ENCODE measurements around the gene CYP26B1. TPM values are rescaled to one million over a fixed set of nuclear protein-coding genes. Genes with fewer than 3 reads are reported as not detected.
"Not testable (repeated sequence)": the region's sequence is repeated elsewhere in the genome, so short reads cannot be mapped to it uniquely, and the experiment has no call there.

CYP26B1 gene
- total and polyA plus RNA-seq, 2 donors from 2014 or later = 2.5 to 3.1 TPM

DNA sequence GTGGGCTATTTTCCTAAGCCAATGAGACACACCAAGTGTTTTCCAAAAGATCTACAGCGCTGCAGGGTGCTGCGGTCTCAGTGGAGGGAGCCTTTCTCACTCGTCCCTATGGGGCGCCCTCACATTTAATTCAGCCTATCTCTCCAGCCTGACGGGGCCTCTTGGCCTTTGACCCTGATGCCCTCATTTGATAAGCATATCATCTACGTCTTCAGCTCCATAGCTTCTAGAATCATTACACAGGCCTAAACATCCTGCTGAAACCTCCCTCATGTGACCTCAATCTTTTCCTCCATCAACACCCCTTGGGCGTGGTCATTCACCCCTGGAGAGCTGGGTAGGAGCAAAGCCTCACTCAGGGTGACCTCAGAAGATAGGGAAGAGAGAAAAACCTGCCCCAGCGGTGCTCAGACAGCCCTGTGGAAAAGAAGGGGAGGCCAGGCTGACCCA lies 57.4 kb downstream of the CYP26B1 start:
- intact Hi-C loops (cut with DNase I) = no loop called here
- H3K9ac ChIP-seq (ENCODE audit: low read length in 3 of 3) = no peak overlapping the region
- no peaks in the 10 kb centered on the region for H3K4me1 ChIP-seq (ENCODE audit: control insufficient read depth in 2 of 3, insufficient read depth in 2 of 3, low read depth in 1 of 3, low read length in 3 of 3)
- no peaks in the 10 kb centered on the region for H3K27me3 ChIP-seq (ENCODE audit: control insufficient read depth, insufficient read depth, low read length)
- no peak overlapping the region for H3K4me3 ChIP-seq (ENCODE audit: low read length in 3 of 3)
- TF ChIP-seq, protein P1, sequence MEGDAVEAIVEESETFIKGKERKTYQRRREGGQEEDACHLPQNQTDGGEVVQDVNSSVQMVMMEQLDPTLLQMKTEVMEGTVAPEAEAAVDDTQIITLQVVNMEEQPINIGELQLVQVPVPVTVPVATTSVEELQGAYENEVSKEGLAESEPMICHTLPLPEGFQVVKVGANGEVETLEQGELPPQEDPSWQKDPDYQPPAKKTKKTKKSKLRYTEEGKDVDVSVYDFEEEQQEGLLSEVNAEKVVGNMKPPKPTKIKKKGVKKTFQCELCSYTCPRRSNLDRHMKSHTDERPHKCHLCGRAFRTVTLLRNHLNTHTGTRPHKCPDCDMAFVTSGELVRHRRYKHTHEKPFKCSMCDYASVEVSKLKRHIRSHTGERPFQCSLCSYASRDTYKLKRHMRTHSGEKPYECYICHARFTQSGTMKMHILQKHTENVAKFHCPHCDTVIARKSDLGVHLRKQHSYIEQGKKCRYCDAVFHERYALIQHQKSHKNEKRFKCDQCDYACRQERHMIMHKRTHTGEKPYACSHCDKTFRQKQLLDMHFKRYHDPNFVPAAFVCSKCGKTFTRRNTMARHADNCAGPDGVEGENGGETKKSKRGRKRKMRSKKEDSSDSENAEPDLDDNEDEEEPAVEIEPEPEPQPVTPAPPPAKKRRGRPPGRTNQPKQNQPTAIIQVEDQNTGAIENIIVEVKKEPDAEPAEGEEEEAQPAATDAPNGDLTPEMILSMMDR (IDR thresholded peaks at IDR 0.05; ENCODE audit: borderline replicate concordance, extremely low read depth, insufficient read depth) = no peak
- FAIRE-seq (no peak), DNase-seq (no peak)
- H3K27ac ChIP-seq (ENCODE audit: low read depth in 2 of 2, low read length in 2 of 2) = no peak overlapping the region
- no peaks in the 10 kb centered on the region for H3K36me3 ChIP-seq (ENCODE audit: control insufficient read depth in 2 of 3, insufficient read depth in 3 of 3, low read length in 3 of 3)
- H3K9me3 ChIP-seq (ENCODE audit: control insufficient read depth in 2 of 3, insufficient read depth in 1 of 3, low read length in 3 of 3) = no peaks in the 10 kb centered on the region

DNA sequence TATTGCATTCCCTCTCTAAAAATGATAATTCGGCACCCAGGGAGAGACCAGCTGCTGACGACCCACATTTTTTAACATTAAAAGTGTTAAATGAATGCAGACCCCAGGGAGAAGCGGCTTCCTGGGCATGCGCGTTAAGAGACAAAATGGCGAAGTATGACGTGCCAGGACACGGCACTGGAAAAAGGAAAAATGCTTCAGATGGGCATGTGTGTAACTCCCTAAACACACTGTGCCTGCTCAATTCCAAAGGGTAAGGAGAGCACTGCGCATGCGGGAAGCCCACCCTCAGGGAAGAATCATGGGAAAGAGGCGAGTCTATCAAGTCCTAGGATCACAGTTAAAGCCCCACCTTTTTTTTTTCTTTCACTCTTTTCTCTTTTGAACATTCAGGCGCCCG lies 58.1 kb downstream of the CYP26B1 start:
- no peak overlapping the region for H3K9ac ChIP-seq (ENCODE audit: low read length in 3 of 3)
- intact Hi-C loops (cut with DNase I) = no loop called here
- H3K4me3 ChIP-seq (ENCODE audit: low read length in 3 of 3) = no peak overlapping the region
- no peaks in the 10 kb centered on the region for H3K27me3 ChIP-seq (ENCODE audit: control insufficient read depth, insufficient read depth, low read length)
- H3K36me3 ChIP-seq (ENCODE audit: control insufficient read depth in 2 of 3, insufficient read depth in 3 of 3, low read length in 3 of 3) = no peaks in the 10 kb centered on the region
- no peak overlapping the region for H3K27ac ChIP-seq (ENCODE audit: low read depth in 2 of 2, low read length in 2 of 2)
- H3K4me1 ChIP-seq (ENCODE audit: control insufficient read depth in 2 of 3, insufficient read depth in 2 of 3, low read depth in 1 of 3, low read length in 3 of 3) = no peaks in the 10 kb centered on the region
- no peak for FAIRE-seq
- no peak for DNase-seq
- no peaks in the 10 kb centered on the region for H3K9me3 ChIP-seq (ENCODE audit: control insufficient read depth in 2 of 3, insufficient read depth in 1 of 3, low read length in 3 of 3)
- TF ChIP-seq, protein P1 (IDR thresholded peaks at IDR 0.05; ENCODE audit: borderline replicate concordance, extremely low read depth, insufficient read depth) = no peak

DNA sequence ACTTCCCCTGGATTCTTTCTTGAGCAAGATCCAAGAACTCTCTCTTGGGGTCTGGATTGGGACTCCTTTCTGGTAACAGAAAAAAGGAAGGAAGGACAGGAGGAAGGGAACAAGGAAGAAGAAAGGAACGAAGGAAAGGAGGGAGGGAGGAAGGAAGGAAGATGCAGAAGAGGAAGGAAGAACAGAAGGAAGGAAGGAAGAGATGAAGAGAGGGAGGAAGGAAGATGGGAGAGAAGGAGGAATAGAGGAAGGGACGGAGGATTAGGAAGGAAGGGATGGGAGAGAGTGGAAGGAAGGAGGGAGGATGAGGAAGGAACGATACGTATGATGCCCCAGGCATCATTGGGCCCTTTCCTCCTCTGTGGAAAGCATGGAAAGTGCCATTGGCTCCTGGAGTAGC lies 58.6 kb downstream of the CYP26B1 start:
- no peak for FAIRE-seq
- no peak for DNase-seq

DNA sequence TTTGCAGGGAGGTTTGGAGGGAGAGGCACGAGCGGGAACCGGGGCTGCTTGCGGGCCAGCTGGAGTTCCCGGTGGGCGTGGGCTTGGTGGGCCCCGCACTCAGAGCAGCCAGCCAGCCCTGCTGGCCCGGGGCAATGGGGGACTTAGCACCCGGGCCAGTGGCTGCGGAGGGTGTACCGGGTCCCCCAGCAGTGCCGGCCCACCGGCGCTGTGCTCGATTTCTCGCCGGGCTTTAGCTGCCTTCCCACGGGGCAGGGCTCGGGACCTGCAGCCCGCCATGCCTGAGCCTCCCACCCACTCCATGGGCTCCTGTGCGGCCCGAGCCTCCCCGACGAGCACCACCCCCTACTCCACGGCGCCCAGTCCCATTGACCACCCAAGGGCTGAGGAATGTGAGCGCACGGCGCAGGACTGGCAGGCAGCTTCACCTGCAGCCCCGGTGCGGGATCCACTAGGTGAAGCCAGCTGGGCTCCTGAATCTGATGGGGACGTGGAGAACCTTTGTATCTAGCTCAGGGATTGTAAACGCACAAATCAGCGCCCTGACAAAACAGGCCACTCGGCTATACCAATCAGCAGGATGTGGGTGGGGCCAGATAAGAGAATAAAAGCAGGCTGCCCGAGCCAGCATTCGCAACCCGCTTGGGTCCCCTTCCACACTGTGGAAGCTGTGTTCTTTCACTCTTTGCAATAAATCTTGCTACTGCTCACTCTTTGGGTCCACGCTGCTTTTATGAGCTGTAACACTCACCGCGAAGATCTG lies 60.6 kb downstream of the CYP26B1 start:
- H3K9ac ChIP-seq (ENCODE audit: low read length in 3 of 3); DNase-seq; H3K36me3 ChIP-seq (ENCODE audit: control insufficient read depth in 2 of 3, insufficient read depth in 3 of 3, low read length in 3 of 3); H3K27ac ChIP-seq (ENCODE audit: low read depth in 2 of 2, low read length in 2 of 2); intact Hi-C loops (cut with DNase I); FAIRE-seq; H3K4me1 ChIP-seq (ENCODE audit: control insufficient read depth in 2 of 3, insufficient read depth in 2 of 3, low read depth in 1 of 3, low read length in 3 of 3); H3K27me3 ChIP-seq (ENCODE audit: control insufficient read depth, insufficient read depth, low read length); H3K4me3 ChIP-seq (ENCODE audit: low read length in 3 of 3); H3K9me3 ChIP-seq (ENCODE audit: control insufficient read depth in 2 of 3, insufficient read depth in 1 of 3, low read length in 3 of 3): not testable (repeated sequence)

More for the DNA sequence above, 58.6 kb downstream of the CYP26B1 start:
- TF ChIP-seq, protein P1 (IDR thresholded peaks at IDR 0.05; ENCODE audit: borderline replicate concordance, extremely low read depth, insufficient read depth) = no peak
- Histone ChIP-seq H3K4me3 (ENCODE audit: low read length in 3 of 3) (no peak overlapping the region), H3K9ac (ENCODE audit: low read length in 3 of 3) (no peak overlapping the region), H3K9me3 (ENCODE audit: control insufficient read depth in 2 of 3, insufficient read depth in 1 of 3, low read length in 3 of 3) (no peaks in the 10 kb centered on the region), H3K4me1 (ENCODE audit: control insufficient read depth in 2 of 3, insufficient read depth in 2 of 3, low read depth in 1 of 3, low read length in 3 of 3) (no peaks in the 10 kb centered on the region), H3K36me3 (ENCODE audit: control insufficient read depth in 2 of 3, insufficient read depth in 3 of 3, low read length in 3 of 3) (no peaks in the 10 kb centered on the region), H3K27me3 (ENCODE audit: control insufficient read depth, insufficient read depth, low read length) (no peaks in the 10 kb centered on the region), H3K27ac (ENCODE audit: low read depth in 2 of 2, low read length in 2 of 2) (no peak overlapping the region)
- intact Hi-C loops (cut with DNase I) = no loop called here

Measured in kidney (tissue), 14 donors.